ENCODE measurements around the gene TCF25.
"Not testable (repeated sequence)": the region's sequence is repeated elsewhere in the genome, so short reads cannot be mapped to it uniquely, and the experiment has no call there.

TCF25 gene

GRCh38 chr16:89934611-89935553 lies 61.5 kb downstream of the TCF25 start:
- H3K27ac ChIP-seq (ENCODE audit: low read depth, low read length): no peak overlapping the region
- no peaks in the 10 kb centered on the region for H3K79me2 ChIP-seq (ENCODE audit: control insufficient read depth, insufficient read depth, low read length)
- no peak overlapping the region for H2AK5ac ChIP-seq (ENCODE audit: low read length)
- no peak overlapping the region for H3K9ac ChIP-seq (ENCODE audit: low read length)
- peaks cover 9% of the 10 kb centered on the region for H3K36me3 ChIP-seq (ENCODE audit: control insufficient read depth, insufficient read depth, low read length)
- no peak overlapping the region for H2BK120ac ChIP-seq (ENCODE audit: low read depth, low read length)
- no peak for DNase-seq
- H3K23ac ChIP-seq (ENCODE audit: low read length): no peak overlapping the region
- H3K18ac ChIP-seq (ENCODE audit: low read length): no peak overlapping the region
- no peak overlapping the region for H3K56ac ChIP-seq (ENCODE audit: low read length)
- H2BK5ac ChIP-seq (ENCODE audit: low read length): no peak overlapping the region
- H3K79me1 ChIP-seq (ENCODE audit: low read length): no peaks in the 10 kb centered on the region
- no peaks in the 10 kb centered on the region for H3K27me3 ChIP-seq (ENCODE audit: insufficient read depth, low read length, poor library complexity)
- no CpG with 5 or more reads among the region's 61 CpGs for WGBS (ENCODE audit: extremely low coverage, insufficient coverage, low lambda C conversion rate)
- no peak overlapping the region for H3K4ac ChIP-seq (ENCODE audit: low read depth, low read length)
- H2BK15ac ChIP-seq (replicated peaks; ENCODE audit: low read depth): no peak overlapping the region
- H3K4me3 ChIP-seq (ENCODE audit: low read length): no peak overlapping the region
- H3K4me1 ChIP-seq (ENCODE audit: control insufficient read depth, low read depth, low read length): no peaks in the 10 kb centered on the region
- H4K8ac ChIP-seq (ENCODE audit: low read depth, low read length): no peak overlapping the region
- no peak overlapping the region for H4K5ac ChIP-seq (ENCODE audit: low read length)
- H3K4me2 ChIP-seq (ENCODE audit: low read length): no peak overlapping the region

GRCh38 chr16:89935620-89936019 lies 62.2 kb downstream of the TCF25 start:
- H2BK120ac ChIP-seq (ENCODE audit: low read depth, low read length); H2BK15ac ChIP-seq (replicated peaks; ENCODE audit: low read depth); H4K5ac ChIP-seq (ENCODE audit: low read length); H3K79me1 ChIP-seq (ENCODE audit: low read length); H3K79me2 ChIP-seq (ENCODE audit: control insufficient read depth, insufficient read depth, low read length); H3K27me3 ChIP-seq (ENCODE audit: insufficient read depth, low read length, poor library complexity); H3K36me3 ChIP-seq (ENCODE audit: control insufficient read depth, insufficient read depth, low read length); H3K23ac ChIP-seq (ENCODE audit: low read length); H3K18ac ChIP-seq (ENCODE audit: low read length); H3K4me3 ChIP-seq (ENCODE audit: low read length); H3K9ac ChIP-seq (ENCODE audit: low read length); H3K4ac ChIP-seq (ENCODE audit: low read depth, low read length); H2AK5ac ChIP-seq (ENCODE audit: low read length); H3K4me2 ChIP-seq (ENCODE audit: low read length); H3K4me1 ChIP-seq (ENCODE audit: control insufficient read depth, low read depth, low read length); H2BK5ac ChIP-seq (ENCODE audit: low read length); H3K56ac ChIP-seq (ENCODE audit: low read length); DNase-seq; H3K27ac ChIP-seq (ENCODE audit: low read depth, low read length); H4K8ac ChIP-seq (ENCODE audit: low read depth, low read length): not testable (repeated sequence)
- WGBS (ENCODE audit: extremely low coverage, insufficient coverage, low lambda C conversion rate): no CpG with 5 or more reads among the region's 27 CpGs

- no peak overlapping the region for H3K9ac ChIP-seq (ENCODE audit: low read length)
- H2BK15ac ChIP-seq (replicated peaks; ENCODE audit: low read depth): no peak overlapping the region
- no peaks in the 10 kb centered on the region for H3K79me1 ChIP-seq (ENCODE audit: low read length)
- no CpG with 5 or more reads among the region's 13 CpGs for WGBS (ENCODE audit: extremely low coverage, insufficient coverage, low lambda C conversion rate)
- no peak overlapping the region for H3K23ac ChIP-seq (ENCODE audit: low read length)
- H2BK120ac ChIP-seq (ENCODE audit: low read depth, low read length): no peak overlapping the region
- H4K8ac ChIP-seq (ENCODE audit: low read depth, low read length): no peak overlapping the region
- no peak overlapping the region for H3K27ac ChIP-seq (ENCODE audit: low read depth, low read length)
- no peak for DNase-seq
- H3K18ac ChIP-seq (ENCODE audit: low read length): no peak overlapping the region
- H3K27me3 ChIP-seq (ENCODE audit: insufficient read depth, low read length, poor library complexity): no peaks in the 10 kb centered on the region
- H3K79me2 ChIP-seq (ENCODE audit: control insufficient read depth, insufficient read depth, low read length): no peaks in the 10 kb centered on the region
- H3K4me2 ChIP-seq (ENCODE audit: low read length): no peak overlapping the region
- H2BK5ac ChIP-seq (ENCODE audit: low read length): no peak overlapping the region
- H3K4me1 ChIP-seq (ENCODE audit: control insufficient read depth, low read depth, low read length): no peaks in the 10 kb centered on the region
- no peak overlapping the region for H3K4me3 ChIP-seq (ENCODE audit: low read length)
- H3K36me3 ChIP-seq (ENCODE audit: control insufficient read depth, insufficient read depth, low read length): peaks cover 9% of the 10 kb centered on the region
- no peak overlapping the region for H2AK5ac ChIP-seq (ENCODE audit: low read length)
- H3K4ac ChIP-seq (ENCODE audit: low read depth, low read length): no peak overlapping the region
- no peak overlapping the region for H4K5ac ChIP-seq (ENCODE audit: low read length)
- H3K56ac ChIP-seq (ENCODE audit: low read length): no peak overlapping the region
These were observed 62.6 kb downstream of the TCF25 start for GRCh38 chr16:89936034-89936433.

GRCh38 chr16:89936508-89936907 lies 63.1 kb downstream of the TCF25 start:
- Histone ChIP-seq H3K9ac (ENCODE audit: low read length) (no peak overlapping the region), H2BK5ac (ENCODE audit: low read length) (no peak overlapping the region), H3K4me1 (ENCODE audit: control insufficient read depth, low read depth, low read length) (no peaks in the 10 kb centered on the region), H4K8ac (ENCODE audit: low read depth, low read length) (no peak overlapping the region), H3K27ac (ENCODE audit: low read depth, low read length) (no peak overlapping the region), H3K27me3 (ENCODE audit: insufficient read depth, low read length, poor library complexity) (no peaks in the 10 kb centered on the region), H3K18ac (ENCODE audit: low read length) (no peak overlapping the region), H3K4ac (ENCODE audit: low read depth, low read length) (no peak overlapping the region), H4K5ac (ENCODE audit: low read length) (no peak overlapping the region), H3K4me2 (ENCODE audit: low read length) (no peak overlapping the region), H3K79me2 (ENCODE audit: control insufficient read depth, insufficient read depth, low read length) (no peaks in the 10 kb centered on the region), H3K4me3 (ENCODE audit: low read length) (no peak overlapping the region), H3K79me1 (ENCODE audit: low read length) (no peaks in the 10 kb centered on the region), H3K23ac (ENCODE audit: low read length) (no peak overlapping the region), H3K36me3 (ENCODE audit: control insufficient read depth, insufficient read depth, low read length) (peaks cover 9% of the 10 kb centered on the region), H3K56ac (ENCODE audit: low read length) (no peak overlapping the region), H2BK15ac (replicated peaks; ENCODE audit: low read depth) (no peak overlapping the region), H2AK5ac (ENCODE audit: low read length) (no peak overlapping the region), H2BK120ac (ENCODE audit: low read depth, low read length) (no peak overlapping the region)
- WGBS (ENCODE audit: extremely low coverage, insufficient coverage, low lambda C conversion rate): no CpG with 5 or more reads among the region's 14 CpGs
- DNase-seq: no peak

GRCh38 chr16:89936981-89937380 lies 63.6 kb downstream of the TCF25 start:
- no peak overlapping the region for H3K18ac ChIP-seq (ENCODE audit: low read length)
- no peaks in the 10 kb centered on the region for H3K79me2 ChIP-seq (ENCODE audit: control insufficient read depth, insufficient read depth, low read length)
- H3K4me1 ChIP-seq (ENCODE audit: control insufficient read depth, low read depth, low read length): no peaks in the 10 kb centered on the region
- H2BK120ac ChIP-seq (ENCODE audit: low read depth, low read length): no peak overlapping the region
- no peaks in the 10 kb centered on the region for H3K79me1 ChIP-seq (ENCODE audit: low read length)
- no peak overlapping the region for H2BK15ac ChIP-seq (replicated peaks; ENCODE audit: low read depth)
- H3K36me3 ChIP-seq (ENCODE audit: control insufficient read depth, insufficient read depth, low read length): peaks cover 7% of the 10 kb centered on the region
- no peak overlapping the region for H3K27ac ChIP-seq (ENCODE audit: low read depth, low read length)
- H3K56ac ChIP-seq (ENCODE audit: low read length): no peak overlapping the region
- no peak overlapping the region for H3K9ac ChIP-seq (ENCODE audit: low read length)
- H4K8ac ChIP-seq (ENCODE audit: low read depth, low read length): no peak overlapping the region
- no peak overlapping the region for H2BK5ac ChIP-seq (ENCODE audit: low read length)
- H3K23ac ChIP-seq (ENCODE audit: low read length): no peak overlapping the region
- no peak overlapping the region for H3K4me3 ChIP-seq (ENCODE audit: low read length)
- no CpG with 5 or more reads among the region's 20 CpGs for WGBS (ENCODE audit: extremely low coverage, insufficient coverage, low lambda C conversion rate)
- H4K5ac ChIP-seq (ENCODE audit: low read length): no peak overlapping the region
- no peak overlapping the region for H3K4me2 ChIP-seq (ENCODE audit: low read length)
- H3K4ac ChIP-seq (ENCODE audit: low read depth, low read length): no peak overlapping the region
- H2AK5ac ChIP-seq (ENCODE audit: low read length): no peak overlapping the region
- DNase-seq: no peak
- H3K27me3 ChIP-seq (ENCODE audit: insufficient read depth, low read length, poor library complexity): no peaks in the 10 kb centered on the region
